ENCODE data around the gene ATCAY.
"Not testable (repeated sequence)": the region's sequence is repeated elsewhere in the genome, so short reads cannot be mapped to it uniquely, and the experiment has no call there.

The ATCAY gene

DNA sequence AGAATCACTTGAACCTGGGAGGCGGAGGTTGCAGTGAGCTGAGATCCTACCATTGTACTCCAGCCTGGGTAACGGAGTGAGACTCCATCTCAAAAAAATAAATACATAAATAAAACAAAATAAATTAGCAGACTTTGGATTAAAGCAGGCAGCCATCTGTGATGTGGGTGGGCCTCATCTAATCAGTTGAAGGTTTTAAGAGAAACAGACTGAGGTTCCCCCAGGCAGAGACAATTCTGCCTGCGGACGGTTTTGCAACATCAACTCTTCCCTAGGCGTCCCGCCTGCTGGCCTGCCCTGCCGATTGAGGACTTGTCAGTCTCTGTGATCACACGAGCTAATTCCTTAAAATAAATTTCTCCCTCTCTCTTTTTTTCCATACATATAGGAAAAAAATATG lies 23.7 kb downstream of the ATCAY start:
- no peak for DNase-seq

DNA sequence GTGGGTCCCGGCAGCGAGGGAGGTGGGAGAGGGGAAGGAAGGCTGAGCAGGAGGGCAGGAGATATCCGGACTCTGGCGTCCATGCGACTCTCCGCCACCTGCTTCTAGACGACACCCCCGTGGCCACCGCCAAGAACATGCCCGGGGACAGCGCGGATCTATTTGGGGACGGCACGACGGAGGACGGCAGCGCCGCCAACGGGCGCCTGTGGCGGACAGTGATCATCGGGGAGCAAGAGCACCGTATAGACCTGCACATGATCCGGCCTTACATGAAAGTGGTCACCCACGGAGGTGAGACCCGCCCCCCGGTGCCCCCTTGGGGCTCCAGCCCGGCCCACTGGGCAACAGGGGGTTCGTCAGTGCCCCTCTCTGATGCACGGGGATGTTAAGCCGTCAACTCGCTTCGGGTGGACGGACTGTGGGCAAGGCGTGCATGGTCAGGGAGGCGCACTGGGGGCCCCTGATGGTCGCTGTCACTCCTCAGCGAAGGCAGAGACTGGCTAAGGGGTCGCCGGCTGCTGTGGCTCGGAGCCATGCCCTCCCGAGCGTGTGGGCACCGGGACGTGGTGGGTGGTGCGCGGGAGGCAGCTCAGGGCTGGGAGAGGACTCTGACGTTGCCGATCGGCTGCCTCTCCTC lies 27.3 kb downstream of the ATCAY start:
- no peak for DNase-seq

DNA sequence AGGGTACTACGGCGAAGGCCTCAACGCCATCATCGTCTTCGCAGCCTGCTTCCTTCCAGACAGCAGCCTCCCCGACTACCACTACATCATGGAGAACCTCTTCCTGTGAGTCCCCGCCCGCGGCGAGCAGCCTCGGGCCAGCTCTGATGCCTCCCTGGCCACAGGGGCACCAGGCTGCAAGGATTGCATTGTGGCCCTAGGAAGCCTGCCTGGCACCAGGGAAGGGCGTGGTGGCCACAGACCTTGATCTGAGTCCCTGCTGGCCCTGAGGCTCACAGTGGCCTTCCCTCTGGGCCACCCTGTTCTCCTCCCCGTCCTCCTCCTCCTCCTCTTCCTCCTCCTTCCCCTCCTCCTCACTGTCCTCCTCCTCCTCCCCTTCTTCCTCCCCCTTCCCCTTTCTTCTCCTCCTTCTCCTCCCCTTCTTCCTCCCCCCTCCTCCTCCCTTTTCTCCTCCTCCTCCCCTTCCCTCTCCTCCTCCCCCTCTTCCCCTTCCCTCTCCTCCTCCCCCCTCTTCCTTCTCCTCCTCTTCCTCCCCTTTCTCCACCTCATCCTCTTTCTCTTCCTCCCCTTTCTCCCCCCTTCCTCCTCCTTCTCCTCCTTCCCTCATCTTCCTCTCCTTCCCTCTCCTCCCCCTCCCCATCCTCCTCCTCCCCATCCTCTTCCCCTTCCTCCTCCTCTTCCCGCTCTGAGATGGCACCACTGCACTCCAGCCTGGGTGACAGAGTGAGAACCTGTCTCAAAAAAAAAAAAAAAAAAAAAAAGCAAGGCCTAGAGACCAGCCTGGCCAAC lies 28.0 kb downstream of the ATCAY start:
- DNase-seq: no peak

DNA sequence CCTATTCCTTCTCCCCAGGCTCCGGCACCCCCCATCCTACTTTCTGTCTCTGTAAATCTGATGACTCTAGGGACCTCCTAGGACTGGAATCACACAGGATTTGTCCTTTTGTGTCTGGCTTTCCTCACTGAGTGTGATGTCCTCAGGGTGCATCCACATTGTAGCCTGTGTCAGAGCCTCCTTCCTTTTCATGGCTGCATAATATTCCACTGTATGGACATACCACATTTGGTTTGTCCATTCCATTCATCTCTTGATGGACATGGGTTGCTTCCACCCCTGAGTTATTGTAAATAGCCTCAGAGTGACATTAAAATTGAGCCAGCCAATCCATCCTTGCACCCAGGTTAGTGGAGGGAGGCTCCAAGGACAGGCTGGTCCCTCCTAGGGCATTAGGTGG lies 29.6 kb downstream of the ATCAY start:
- no peak for DNase-seq

DNA sequence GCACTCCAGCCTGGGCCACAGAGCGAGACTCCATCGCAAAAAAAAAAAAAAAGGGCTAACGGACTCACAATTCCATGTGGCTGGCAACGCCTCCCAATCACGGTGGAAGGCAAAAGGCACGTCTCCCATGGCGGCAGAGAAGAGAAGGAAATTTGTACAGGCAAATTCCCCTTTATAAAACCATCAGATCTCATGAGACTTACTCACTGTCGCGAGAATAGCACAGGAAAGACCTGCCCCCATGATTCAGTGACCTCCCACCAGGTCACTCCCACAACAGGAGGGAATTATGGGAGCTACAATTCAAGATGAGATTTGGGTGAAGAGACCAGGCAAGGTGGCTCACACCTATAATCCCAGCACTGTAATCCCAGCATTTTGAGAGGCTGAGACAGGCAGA lies 33.7 kb downstream of the ATCAY start:
- no peak for DNase-seq

DNA sequence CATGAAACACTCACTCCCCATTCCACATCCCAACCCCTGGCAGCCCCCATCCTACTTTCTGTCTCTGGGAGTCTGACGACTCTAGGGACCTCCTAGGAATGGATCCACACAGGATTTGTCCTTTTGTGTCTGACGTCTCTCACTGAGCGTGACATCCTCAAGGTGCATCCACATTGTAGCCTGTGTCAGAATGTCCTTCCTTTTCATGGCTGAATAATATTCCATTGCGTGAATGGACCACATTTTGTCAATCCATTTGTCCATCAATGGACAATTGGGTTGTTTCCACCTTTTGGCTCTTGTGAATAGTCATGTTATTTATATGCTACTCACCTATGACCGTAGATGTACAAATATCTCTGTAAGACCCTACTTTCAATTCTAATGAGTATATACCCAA lies 35.5 kb downstream of the ATCAY start:
- no peak for DNase-seq

DNA sequence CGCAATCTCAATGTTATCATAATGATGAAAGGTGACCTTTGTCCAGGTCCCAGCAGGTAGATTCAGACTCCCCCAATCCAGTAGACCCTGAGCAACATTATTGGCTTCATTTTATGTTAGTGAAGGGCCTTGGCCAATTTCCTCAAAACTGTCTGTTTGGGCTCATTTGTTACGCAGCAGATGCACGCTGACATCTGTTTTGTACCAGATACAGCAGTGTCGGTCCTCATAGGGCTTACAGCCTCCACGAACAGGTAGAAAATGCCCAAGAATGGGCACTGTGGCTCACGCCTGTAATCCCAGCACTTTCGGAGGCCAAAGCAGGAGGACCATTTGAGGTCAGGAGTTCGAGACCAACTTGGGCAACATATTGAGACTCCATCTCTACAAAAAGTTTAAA lies 39.3 kb downstream of the ATCAY start:
- DNase-seq: no peak

DNA sequence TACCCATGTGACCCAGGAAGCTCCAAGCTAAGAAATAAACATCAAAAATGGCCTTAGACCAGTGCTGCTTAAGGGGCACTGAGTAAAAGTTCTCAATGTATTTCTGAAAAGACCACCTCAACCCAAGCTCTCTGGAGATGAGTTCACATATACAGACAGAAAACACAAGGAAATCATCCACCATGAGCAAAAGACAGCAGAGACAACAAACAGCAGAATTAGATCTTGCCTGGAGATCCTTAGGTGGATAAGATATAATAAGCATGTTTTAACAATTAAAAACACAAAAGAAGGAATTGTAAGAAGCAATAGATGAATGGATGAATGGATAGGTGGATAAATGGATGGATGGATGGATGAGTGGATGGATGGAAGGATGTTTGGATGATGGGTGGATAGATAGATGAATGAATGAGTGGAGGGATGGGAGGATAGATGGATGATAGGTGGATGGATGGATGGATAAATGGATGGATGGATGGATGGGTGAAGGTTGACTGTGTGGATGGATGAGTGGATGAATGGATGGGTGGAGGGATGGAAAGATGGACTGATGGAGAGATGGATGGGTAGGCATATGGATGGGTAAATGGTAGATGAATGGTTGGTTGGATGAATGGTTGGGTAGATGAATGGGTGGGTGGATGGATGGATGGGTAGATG lies 42.7 kb downstream of the ATCAY start:
- DNase-seq: no peak

DNA sequence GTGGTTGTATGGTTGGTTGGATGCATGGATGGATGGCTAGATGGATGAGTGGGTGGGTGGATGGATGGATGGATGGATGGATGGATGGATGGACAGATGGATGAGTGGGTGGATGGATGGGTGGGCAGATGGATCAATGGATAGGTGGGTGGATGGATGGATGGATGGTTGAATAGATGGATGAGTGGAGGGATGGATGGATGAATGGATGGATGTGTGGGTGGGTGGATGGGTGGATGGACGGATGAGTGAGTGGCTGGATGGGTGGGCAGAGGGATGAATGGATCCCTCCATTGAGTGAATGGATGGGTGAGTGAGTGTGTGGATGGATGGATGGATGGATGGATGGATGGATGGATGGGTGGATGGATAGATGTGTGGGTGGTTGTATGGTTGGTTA lies 43.4 kb downstream of the ATCAY start:
- no peak for DNase-seq

DNA sequence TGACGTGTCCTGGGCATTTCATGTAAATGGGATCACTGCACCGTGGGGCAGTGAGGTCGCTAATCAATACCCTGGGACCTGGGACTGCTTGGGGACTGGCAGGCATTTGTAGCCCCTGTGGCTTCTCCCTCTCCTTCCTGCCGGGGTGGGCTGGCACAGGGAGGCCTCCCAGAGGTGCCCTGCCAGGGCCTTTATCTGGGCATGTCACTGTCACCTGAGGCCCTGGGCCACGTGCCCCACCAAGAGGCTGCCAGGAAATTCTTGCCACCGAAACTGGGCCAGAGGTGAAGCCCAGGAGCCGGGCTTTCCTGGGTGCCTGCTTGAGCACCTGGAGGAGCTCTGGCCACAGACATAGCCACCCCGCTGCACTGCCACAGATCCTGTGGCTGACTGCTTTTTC lies 50.6 kb downstream of the ATCAY start:
- DNase-seq: no peak

DNA sequence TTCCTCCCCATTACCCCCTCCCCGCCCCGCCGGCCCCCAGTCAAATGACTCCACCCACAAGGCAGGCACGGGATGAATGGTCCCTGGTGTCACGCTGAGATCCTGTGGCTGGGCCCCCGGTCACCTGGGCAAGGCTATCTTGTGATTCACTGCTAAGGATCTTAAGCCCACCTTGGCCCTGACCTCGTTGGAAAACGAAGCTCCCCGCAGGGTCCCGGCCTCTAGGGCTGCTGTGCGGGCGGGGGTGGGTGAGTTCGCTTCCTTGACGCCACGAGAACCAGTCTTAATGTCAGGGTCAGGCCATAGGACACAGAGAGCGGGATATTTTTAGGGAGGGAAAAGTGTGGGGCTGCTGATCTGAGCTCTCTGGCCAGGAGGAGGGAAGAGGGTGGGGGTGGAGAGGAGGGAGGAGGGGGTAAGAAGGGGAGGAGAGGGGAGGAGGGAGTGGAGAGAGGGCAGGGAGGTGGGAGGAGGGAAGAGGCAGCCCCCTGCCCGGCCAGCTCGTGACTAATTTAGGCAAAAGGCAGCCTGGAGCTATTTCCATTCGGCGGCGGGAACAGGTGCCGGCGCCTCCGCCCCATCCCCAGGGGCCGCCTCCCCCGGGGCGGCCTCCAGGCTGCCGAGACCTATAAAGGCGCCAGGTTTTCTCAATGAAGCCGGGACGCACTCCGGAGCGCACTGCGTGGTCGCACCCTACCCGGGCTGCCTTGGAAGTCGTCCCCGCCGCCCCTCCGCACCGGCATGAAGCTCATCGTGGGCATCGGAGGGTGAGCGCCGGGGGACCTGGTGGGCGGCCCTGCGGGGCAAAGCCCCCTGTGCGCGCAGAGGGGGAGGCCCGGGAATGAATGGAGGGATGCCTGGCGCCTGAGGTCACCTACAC lies 52.7 kb downstream of the ATCAY start, which contains the start of gene NMRK2:
Gene NMRK2 (plus strand): TSS at position 139 of the 880 bp plus-strand sequence. CDS start 603 bp downstream, at position 742.
- no peak for DNase-seq

DNA sequence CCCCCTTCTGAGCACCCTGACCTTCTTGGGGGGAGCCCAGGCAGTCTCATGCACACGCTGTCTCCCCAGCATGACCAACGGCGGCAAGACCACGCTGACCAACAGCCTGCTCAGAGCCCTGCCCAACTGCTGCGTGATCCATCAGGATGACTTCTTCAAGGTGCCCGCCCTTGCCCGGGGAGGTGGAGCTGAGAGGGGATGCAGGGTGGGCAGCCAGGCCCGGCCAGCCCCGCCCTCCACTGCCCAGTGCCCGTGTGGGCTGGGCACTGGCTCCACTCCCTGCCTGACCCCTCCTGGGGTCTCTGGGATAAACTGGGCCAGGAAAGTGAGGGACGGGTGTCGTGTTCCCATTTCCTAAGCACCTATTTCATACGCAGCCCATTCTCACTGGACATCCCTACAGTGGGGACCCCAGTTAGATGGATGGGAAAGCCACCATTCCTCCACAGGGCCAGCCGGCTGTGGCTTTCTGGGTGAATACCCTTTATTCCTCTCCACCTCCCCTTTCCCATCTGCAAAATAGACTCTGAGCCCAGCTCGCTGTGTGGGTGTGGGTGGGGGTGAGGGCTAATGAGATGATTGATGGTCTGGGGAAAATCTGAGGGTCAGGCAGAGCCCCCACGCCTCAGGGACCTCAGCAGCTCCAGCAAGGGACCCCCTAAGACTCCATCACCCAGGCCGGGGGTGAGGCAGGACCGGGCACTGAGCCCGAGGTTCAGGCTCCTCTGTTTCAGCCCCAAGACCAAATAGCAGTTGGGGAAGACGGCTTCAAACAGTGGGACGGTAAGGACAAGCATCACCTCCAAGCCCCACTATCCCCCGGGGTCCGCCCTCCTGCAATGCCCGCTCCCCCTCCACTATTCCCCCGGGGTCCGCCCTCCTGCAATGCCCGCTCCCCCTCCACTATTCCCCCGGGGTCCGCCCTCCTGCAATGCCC lies 56.3 kb downstream of the ATCAY start:
- no peak for DNase-seq

DNA sequence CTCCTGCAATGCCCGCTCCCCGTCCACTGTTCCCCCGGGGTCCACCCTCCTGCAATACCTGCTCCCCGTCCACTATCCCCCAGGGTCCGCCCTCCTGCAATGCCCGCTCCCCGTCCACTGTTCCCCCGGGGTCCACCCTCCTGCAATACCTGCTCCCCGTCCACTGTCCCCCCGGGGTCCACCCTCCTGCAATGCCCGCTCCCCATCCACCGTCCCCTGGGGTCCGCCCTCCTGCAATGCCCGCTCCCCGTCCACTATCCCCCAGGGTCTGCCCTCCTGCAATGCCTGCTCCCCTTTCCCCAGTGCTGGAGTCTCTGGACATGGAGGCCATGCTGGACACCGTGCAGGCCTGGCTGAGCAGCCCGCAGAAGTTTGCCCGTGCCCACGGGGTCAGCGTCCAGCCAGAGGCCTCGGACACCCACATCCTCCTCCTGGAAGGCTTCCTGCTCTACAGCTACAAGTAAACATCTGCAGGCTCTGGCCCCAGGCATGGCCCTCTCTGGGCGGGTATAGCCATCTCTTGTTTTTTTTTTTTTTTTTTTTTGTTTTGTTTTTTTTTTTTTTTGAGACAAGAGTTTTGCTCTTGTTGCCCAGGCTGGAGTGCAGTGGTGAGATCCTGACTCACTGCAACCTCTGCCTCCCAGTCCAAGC lies 57.9 kb downstream of the ATCAY start:
- DNase-seq: not testable (repeated sequence)

DNA sequence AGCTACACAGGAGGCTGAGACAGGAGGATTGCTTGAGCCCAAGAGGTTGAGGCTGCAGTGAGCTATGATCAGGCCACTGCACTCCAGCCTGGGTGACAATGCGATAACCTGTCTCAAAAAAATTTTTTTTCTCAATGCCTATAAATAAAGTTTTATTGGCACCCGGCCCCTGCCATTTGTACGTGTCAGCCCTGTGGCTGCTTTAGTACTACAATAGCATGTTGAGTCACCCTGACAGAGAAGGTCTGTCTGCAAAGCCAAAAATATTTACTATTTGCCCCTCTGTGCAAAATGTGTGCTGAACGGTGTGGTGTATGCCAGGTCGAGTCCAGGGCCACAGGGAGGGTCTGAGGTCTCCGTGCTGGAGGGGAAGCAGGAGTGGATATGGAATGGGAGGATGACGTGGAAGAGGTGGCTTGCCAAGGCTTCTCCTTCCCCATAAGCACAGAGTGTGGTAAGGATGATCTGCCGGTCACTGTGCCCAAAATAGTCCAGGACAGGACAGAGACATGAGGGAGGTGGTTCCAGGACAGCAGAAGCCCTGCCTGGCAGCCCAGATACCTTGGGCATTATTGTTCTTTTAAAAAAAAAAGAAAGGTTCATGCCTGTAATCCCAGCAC lies 62.4 kb downstream of the ATCAY start:
- DNase-seq: no peak

DNA sequence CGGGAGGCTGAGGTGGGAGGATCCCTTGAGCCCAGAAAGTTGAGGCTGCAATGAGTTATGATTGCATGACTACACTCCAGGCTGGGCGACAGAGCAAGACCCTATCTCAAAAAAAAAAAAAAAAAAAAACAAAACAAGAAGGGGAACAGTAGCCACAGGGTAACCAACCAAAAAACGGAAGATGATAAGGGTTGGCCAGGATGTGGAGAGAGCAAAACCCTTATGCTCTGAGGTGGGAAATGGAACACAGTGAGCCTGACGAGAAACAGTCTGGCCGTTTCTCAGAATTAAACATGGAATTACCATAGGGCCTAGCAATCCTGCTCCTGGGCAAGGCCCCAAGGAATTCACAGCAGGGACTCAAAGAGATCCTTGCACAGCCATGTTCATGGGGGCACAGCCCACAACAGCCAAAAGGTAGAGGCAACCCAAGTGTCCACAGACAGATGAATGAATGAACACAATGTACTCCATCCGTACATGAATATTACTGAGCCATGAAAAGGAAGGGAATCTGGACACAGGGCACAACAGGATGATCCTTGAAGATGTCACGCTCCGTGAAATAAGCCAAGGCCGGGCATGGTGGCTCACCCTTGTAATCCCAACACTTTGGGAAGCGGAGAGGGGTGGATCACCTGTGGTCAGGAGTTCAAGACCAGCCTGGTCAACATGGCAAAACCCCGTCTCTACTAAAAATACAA lies 63.7 kb downstream of the ATCAY start:
- DNase-seq: no peak

DNA sequence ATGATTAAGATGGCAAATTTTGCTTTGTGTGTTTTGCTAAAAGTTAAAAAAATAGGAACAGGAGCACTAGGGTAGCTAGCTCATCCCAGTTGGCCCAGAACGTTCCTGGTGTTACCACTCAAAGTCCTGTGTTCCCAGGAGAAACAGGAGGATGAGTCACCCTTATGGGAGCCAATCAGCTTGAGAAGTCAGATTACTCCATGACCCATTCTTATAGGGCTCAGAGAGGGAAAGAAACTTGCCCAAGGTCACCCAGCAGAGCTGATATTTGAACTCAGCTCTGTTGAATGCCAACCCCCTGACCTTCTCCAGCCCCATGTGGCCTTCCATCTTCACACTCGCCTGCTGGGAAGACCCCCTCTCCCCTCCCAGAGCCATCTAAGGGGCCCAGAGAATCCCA lies 65.4 kb downstream of the ATCAY start:
- no peak for DNase-seq

DNA sequence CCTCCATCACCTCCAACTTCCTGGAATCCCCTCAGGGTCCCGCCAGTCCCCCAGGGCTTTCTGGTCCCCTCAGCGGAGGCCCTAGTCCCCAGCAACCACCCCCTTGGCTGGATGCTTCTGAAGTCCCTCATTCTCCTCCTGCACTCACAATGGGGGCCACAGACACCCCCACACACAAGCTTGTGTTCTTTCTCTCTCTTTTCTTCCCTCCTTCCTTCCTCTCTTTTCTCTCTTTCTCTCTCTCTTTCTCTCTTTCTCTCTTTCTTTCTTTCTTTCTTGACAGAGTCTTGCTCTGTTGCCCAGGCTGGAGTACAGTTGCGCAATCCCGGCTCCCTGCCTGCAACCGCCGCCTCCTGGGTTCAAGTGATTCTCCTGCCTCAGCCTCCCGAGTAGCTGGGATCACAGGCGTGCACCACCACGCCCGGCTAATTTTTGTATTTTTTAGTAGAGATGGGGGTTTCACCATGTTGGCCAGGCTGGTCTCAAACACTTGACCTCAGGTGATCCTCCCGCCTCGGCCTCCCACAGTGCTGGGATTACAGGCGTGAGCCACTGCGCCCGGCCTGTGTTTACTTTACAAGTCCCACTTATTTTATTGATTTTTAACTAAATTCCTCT lies 66.9 kb downstream of the ATCAY start:
- DNase-seq: not testable (repeated sequence)

DNA sequence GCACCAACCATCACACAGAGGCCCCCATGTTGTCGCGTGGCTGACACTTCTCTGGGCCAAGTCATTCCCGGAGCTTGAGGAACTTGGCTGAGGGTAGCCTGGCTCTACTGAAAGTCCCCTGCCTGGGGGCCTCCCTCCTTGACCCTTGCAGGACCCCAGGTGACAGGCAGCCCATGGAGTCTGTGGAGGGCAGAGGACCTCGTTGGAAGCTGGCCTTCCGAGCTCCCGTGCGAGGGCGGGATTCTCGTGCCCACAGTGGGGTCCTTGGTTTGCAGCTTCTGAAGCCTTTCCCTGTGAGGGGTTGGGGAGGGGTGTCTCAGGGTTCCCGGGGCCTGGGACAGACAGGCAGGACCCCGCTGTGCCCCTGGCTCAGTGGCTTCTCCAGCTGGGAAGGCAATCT lies 68.8 kb downstream of the ATCAY start:
- DNase-seq: no peak

DNA sequence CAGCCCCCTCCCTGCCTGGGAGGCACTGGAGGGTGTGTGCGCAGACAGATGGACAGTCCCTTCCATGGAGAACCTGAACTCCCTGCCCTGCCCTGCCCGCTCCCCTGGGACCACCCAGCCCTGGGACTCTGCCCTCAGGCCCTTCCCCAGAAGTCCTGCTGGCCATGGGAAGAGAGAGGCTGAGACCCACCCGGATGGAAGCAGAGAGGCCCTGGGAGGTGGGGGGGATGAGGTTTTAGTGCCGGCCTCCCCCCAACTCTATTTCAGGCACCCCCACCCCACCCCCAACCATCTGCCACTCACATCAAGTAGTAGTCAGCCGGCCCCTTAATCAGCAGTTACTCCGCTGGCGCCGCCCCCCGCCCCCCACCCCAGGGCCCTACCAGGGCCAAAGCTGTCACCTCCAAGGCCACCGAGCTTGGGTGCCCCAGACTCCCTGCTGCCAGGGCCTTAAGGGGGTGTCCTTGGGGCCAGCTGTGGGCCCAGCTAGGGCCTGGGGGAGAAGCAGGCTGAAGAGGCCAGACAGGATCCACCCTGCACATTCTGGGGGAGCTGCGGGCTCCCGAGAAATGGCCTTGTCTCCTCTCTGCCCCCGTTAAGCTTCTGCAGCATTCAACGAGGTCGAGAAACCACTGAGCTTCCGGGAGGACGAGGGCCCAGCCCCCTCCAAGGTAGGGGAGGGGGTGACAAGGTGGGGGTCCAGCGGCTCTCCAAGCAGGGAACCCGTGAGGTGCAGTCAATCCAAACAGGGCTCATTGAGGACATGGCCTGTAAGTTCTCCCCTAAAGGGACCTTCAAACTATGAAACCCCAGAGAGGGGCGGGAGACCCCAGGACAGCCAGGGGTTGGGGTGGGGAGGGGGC lies 69.7 kb downstream of the ATCAY start:
- no peak for DNase-seq

Data from SHP77 treated with DMSO at 0.1 percent for 48 hours (cell line).